ENCODE results near the gene KATNAL1. TPM values are rescaled to one million over a fixed set of nuclear protein-coding genes. Genes with fewer than 3 reads are reported as not detected.
A peak's percentile ranks its signal among the peaks of the same experiment; 100 is the strongest.

KATNAL1 gene
- total RNA-seq, 1 donor from 2014 or later = 46.9 TPM

- Histone ChIP-seq H3K9me3 (replicated peaks) (no peaks in the 10 kb centered on the region), H3K27ac (replicated peaks) (no peak overlapping the region), H3K4me3 (no peak overlapping the region), H3K27me3 (ENCODE audit: low read depth) (no peaks in the 10 kb centered on the region), H3K4me1 (peaks cover 46% of the 10 kb centered on the region), H3K36me3 (no peaks in the 10 kb centered on the region)
- DNase-seq = no peak
- no peak for TF ChIP-seq CTCF (IDR thresholded peaks at IDR 0.05; ENCODE audit: borderline replicate concordance)
- intact Hi-C loops (cut with micrococcal nuclease) = no loop called here
Measured at GRCh38 chr13:30319655-30320054, 12.3 kb upstream of the KATNAL1 start.

- intact Hi-C loops (cut with micrococcal nuclease) = no loop called here
- no peaks in the 10 kb centered on the region for H3K36me3 ChIP-seq
- TF ChIP-seq CTCF (IDR thresholded peaks at IDR 0.05; ENCODE audit: borderline replicate concordance) = no peak
- H3K9me3 ChIP-seq (replicated peaks) = no peaks in the 10 kb centered on the region
- peaks cover 50% of the 10 kb centered on the region for H3K4me1 ChIP-seq
- no peak for DNase-seq
- H3K4me3 ChIP-seq = no peak overlapping the region
- no peak overlapping the region for H3K27ac ChIP-seq (replicated peaks)
- no peaks in the 10 kb centered on the region for H3K27me3 ChIP-seq (ENCODE audit: low read depth)
Measured at GRCh38 chr13:30319130-30319529, 11.8 kb upstream of the KATNAL1 start.

GRCh38 chr13:30318026-30318425 lies 10.7 kb upstream of the KATNAL1 start:
- Histone ChIP-seq H3K9me3 (replicated peaks) (no peaks in the 10 kb centered on the region), H3K27ac (replicated peaks) (no peak overlapping the region), H3K4me1 (peaks cover 60% of the 10 kb centered on the region), H3K4me3 (no peak overlapping the region), H3K27me3 (ENCODE audit: low read depth) (no peaks in the 10 kb centered on the region), H3K36me3 (no peaks in the 10 kb centered on the region)
- no peak for DNase-seq
- intact Hi-C loops (cut with micrococcal nuclease) = no loop called here
- TF ChIP-seq CTCF (IDR thresholded peaks at IDR 0.05; ENCODE audit: borderline replicate concordance) = no peak

- no peaks in the 10 kb centered on the region for H3K36me3 ChIP-seq
- intact Hi-C loops (cut with micrococcal nuclease) = no loop called here
- no peak for DNase-seq
- H3K27me3 ChIP-seq (ENCODE audit: low read depth) = no peaks in the 10 kb centered on the region
- TF ChIP-seq CTCF (IDR thresholded peaks at IDR 0.05; ENCODE audit: borderline replicate concordance) = no peak
- H3K9me3 ChIP-seq (replicated peaks) = no peaks in the 10 kb centered on the region
- peak overlapping the region; percentile 47 for H3K27ac ChIP-seq (replicated peaks)
- H3K4me1 ChIP-seq = peaks cover 84% of the 10 kb centered on the region
- H3K4me3 ChIP-seq = no peak overlapping the region
Measured at GRCh38 chr13:30314562-30314961, 7.2 kb upstream of the KATNAL1 start.

GRCh38 chr13:30314069-30314468 lies 6.7 kb upstream of the KATNAL1 start:
- no peak for TF ChIP-seq CTCF (IDR thresholded peaks at IDR 0.05; ENCODE audit: borderline replicate concordance)
- no peaks in the 10 kb centered on the region for H3K9me3 ChIP-seq (replicated peaks)
- no peak for DNase-seq
- peak overlapping the region; percentile 47 for H3K27ac ChIP-seq (replicated peaks)
- H3K27me3 ChIP-seq (ENCODE audit: low read depth) = no peaks in the 10 kb centered on the region
- peaks cover 79% of the 10 kb centered on the region for H3K4me1 ChIP-seq
- intact Hi-C loops (cut with micrococcal nuclease) = no loop called here
- H3K4me3 ChIP-seq = no peak overlapping the region
- no peaks in the 10 kb centered on the region for H3K36me3 ChIP-seq

GRCh38 chr13:30313311-30313710 lies 6.0 kb upstream of the KATNAL1 start:
- intact Hi-C loops (cut with micrococcal nuclease) = no loop called here
- no peak overlapping the region for H3K4me3 ChIP-seq
- TF ChIP-seq CTCF (IDR thresholded peaks at IDR 0.05; ENCODE audit: borderline replicate concordance) = no peak
- peak overlapping the region; percentile 40 for H3K27ac ChIP-seq (replicated peaks)
- H3K36me3 ChIP-seq = no peaks in the 10 kb centered on the region
- H3K27me3 ChIP-seq (ENCODE audit: low read depth) = no peaks in the 10 kb centered on the region
- peaks cover 79% of the 10 kb centered on the region for H3K4me1 ChIP-seq
- no peak for DNase-seq
- no peaks in the 10 kb centered on the region for H3K9me3 ChIP-seq (replicated peaks)

All from left ventricle myocardium inferior (tissue), 1 donor.